ENCODE results near the gene TMEM198.

- no peak for TF ChIP-seq GATA3 (IDR thresholded peaks at IDR 0.05; ENCODE audit: low read depth, low read length)
- no peak for TF ChIP-seq GATA2 (IDR thresholded peaks at IDR 0.05; ENCODE audit: low read depth, low read length)
Observed at GRCh38 chr2:219536425-219536824, 7.4 kb upstream of the TMEM198 start.
